IMR-90 (cell line): ENCODE data around the gene FIGLA.

Source experiments
- CEBPB ChIP-seq: IDR thresholded peaks from 2 replicates; pipeline ENCODE4 v1.6.1; 2012; ENCODE audit warnings: low read depth, low read length, improper control_type of control experiment
- CTCF ChIP-seq: conservative IDR thresholded peaks from 2 replicates; pipeline ENCODE4 v1.5.1; 2012; ENCODE audit warnings: mild to moderate bottlenecking, low read depth, low read length, improper control_type of control experiment
- ELK1 ChIP-seq: fragments of 150-350 bp; IDR thresholded peaks from 2 replicates; pipeline ENCODE4 v1.6.1; 2016; ENCODE audit warnings: low read depth, mild to moderate bottlenecking, low read length, moderate library complexity, borderline replicate concordance
- FOS ChIP-seq: fragments of 150-350 bp; IDR thresholded peaks from 2 replicates; pipeline ENCODE4 v1.6.1; 2016; ENCODE audit warnings: low read depth, low read length
- MAZ ChIP-seq: IDR thresholded peaks from 2 replicates; pipeline ENCODE4 v1.6.1; 2012; ENCODE audit warnings: low read depth, mild to moderate bottlenecking, low read length, improper control_type of control experiment, moderate library complexity, borderline replicate concordance
- MXI1 ChIP-seq: IDR thresholded peaks from 2 replicates; pipeline ENCODE4 v1.6.1; 2012; ENCODE audit warnings: low read depth, mild to moderate bottlenecking, low read length, moderate library complexity, borderline replicate concordance
- NFE2L2 ChIP-seq: fragments of 150-350 bp; IDR thresholded peaks from 2 replicates; pipeline ENCODE4 v1.6.1; 2016; ENCODE audit warnings: low read depth, mild to moderate bottlenecking, low read length
- POLR2A ChIP-seq: IDR thresholded peaks from 2 replicates; pipeline ENCODE4 v1.6.1; 2012; ENCODE audit warnings: mild to moderate bottlenecking, low read depth, low read length
- RAD21 ChIP-seq: IDR thresholded peaks from 2 replicates; pipeline ENCODE4 v1.6.1; 2012; ENCODE audit warnings: low read length, improper control_type of control experiment
- RFX5 ChIP-seq: IDR thresholded peaks from 2 replicates; pipeline ENCODE4 v1.8.0; 2012; ENCODE audit warnings: low read depth, mild to moderate bottlenecking, low read length, moderate library complexity
- SMC3 ChIP-seq: fragments of 150-350 bp; IDR thresholded peaks from 2 replicates; pipeline ENCODE4 v1.6.1; 2016; ENCODE audit warnings: low read depth, mild to moderate bottlenecking, antibody characterized with exemption, low read length, moderate library complexity

GRCh38 chr2:70784320-70784719, 6.1 kb downstream of the FIGLA start:
- TF ChIP-seq CTCF, result no peak
- TF ChIP-seq CEBPB, result no peak
- no peak for TF ChIP-seq RFX5
- no peak for TF ChIP-seq MXI1
- TF ChIP-seq SMC3, result no peak
- no peak for TF ChIP-seq MAZ
- TF ChIP-seq POLR2A, result no peak
- TF ChIP-seq NFE2L2, result no peak
- no peak for TF ChIP-seq RAD21
- no peak for TF ChIP-seq ELK1
- no peak for TF ChIP-seq FOS
